Measurements from ENCODE around the gene JAG2. TPM values are rescaled to one million over a fixed set of nuclear protein-coding genes. Genes with fewer than 3 reads are reported as not detected.

The JAG2 gene
- total RNA-seq, 6 experiments from 2014 or later = 1.1 to 3.5 (median 1.2) TPM

DNA sequence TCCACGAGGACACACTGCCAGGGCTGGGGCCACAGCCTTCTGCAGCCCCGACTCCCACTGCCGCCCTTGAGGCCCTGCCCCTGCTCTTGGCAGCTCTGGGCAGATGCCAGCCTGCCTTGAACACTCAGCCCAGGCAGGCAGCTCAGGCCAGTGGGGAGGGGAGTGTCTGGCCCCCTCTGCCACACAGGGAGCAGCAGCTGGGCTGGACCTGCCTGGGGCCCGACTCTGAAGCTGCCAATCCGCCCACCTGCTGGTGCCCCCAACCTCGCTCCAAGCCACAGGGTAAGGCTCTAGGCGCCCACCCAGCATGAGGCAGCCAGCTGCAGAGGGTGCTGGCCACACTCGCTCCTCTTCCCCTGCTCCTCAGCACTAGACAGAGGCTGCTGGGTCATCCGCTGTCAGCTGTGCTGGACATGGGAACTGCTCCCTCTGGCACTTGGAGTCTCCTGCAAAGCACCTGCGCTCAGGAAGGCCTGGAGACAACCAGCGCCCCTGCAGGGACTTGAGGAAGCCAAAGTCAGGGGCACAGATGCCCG lies 37.2 kb upstream of the JAG2 start:
- Histone ChIP-seq H3K4me3 (no peak overlapping the region), H3K4me1 (peaks cover 0 to 22% (median 8%) of the 10 kb centered on the region in 4 donors), H3K27me3 (no peaks in the 10 kb centered on the region), H3K27ac (peak overlapping the region in 1 of 3 donors; percentile 6), H3K36me3 (peaks cover 0 to 8% (median 0%) of the 10 kb centered on the region in 4 donors), H3K9me3 (no peaks in the 10 kb centered on the region)
- intact Hi-C loops (cut with DNase I) = loop anchor here in 1 of 2 donors (10.0 kb wide), 1 partner anchor 79 kb away; no protein-coding TSS in a partner anchor
- DNase-seq (no peak), ATAC-seq (peak in 1 of 4 donors; percentile 10)
- WGBS (ENCODE audit: insufficient coverage, low coverage, low lambda C conversion rate, missing lambda C conversion rate) = 58% methylated on average over 4 of the region's 12 CpGs
- no peak for TF ChIP-seq POLR2A (IDR thresholded peaks at IDR 0.05)
- TF ChIP-seq, protein P1, sequence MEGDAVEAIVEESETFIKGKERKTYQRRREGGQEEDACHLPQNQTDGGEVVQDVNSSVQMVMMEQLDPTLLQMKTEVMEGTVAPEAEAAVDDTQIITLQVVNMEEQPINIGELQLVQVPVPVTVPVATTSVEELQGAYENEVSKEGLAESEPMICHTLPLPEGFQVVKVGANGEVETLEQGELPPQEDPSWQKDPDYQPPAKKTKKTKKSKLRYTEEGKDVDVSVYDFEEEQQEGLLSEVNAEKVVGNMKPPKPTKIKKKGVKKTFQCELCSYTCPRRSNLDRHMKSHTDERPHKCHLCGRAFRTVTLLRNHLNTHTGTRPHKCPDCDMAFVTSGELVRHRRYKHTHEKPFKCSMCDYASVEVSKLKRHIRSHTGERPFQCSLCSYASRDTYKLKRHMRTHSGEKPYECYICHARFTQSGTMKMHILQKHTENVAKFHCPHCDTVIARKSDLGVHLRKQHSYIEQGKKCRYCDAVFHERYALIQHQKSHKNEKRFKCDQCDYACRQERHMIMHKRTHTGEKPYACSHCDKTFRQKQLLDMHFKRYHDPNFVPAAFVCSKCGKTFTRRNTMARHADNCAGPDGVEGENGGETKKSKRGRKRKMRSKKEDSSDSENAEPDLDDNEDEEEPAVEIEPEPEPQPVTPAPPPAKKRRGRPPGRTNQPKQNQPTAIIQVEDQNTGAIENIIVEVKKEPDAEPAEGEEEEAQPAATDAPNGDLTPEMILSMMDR (IDR thresholded peaks at IDR 0.05) = no peak

DNA sequence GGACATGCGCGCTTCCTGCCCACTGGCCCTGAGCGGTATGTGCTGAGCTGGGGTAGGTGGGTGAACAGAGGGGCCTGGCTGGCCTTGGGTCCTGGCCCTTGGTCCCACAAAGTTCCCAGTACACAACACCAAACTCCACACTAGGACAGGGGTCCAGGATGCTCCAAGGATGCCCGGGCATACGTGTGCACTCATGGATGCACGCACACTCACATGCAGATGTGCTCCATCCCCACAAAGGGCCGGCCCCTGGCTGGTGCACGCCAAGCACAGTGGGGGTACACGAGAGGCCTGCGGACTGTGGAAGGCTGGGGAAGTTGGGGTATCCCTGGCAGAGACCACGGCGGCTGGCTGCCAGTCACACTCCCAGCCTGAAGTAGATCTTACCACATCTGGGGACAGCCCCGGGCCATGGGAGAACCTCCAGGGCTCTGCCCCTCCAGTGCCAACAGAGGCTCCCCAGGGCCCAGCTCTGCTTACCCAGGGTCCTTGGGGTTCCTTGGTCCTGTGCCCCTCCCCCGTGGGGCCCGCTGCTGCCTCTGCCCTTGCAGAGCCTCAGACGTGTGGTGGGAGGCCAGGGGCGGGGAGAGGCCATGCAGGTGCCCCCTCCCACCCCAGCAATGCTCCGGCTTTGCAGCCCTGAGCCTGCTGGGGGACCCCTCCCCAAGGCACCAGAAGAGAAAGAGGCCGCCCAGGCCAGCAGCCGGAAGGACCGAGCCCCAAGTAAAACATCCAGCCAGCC lies 36.5 kb upstream of the JAG2 start:
- 53% methylated on average over 3 of the region's 21 CpGs for WGBS (ENCODE audit: insufficient coverage, low coverage, low lambda C conversion rate, missing lambda C conversion rate)
- Histone ChIP-seq H3K4me1 (peaks cover 0 to 22% (median 8%) of the 10 kb centered on the region in 4 donors), H3K36me3 (peaks cover 0 to 8% (median 0%) of the 10 kb centered on the region in 4 donors), H3K27ac (peak overlapping the region in 2 of 3 donors; percentile 6 to 24), H3K9me3 (no peaks in the 10 kb centered on the region), H3K27me3 (no peaks in the 10 kb centered on the region), H3K4me3 (no peak overlapping the region)
- intact Hi-C loops (cut with DNase I) = loop anchor here (5.0 to 10.0 kb wide), 2 partner anchors 80 to 147 kb away; no protein-coding TSS in a partner anchor
- TF ChIP-seq, protein P1 (IDR thresholded peaks at IDR 0.05) = no peak
- no peak for TF ChIP-seq POLR2A (IDR thresholded peaks at IDR 0.05)
- ATAC-seq (peak in 2 of 4 donors; percentile 0 to 4), DNase-seq (peak in 1 of 3 donors; percentile 36)

- no peaks in the 10 kb centered on the region for H3K27me3 ChIP-seq
- intact Hi-C loops (cut with DNase I) = loop anchor here (5.0 to 10.0 kb wide), 2 partner anchors 80 to 148 kb away; no protein-coding TSS in a partner anchor
- no peak overlapping the region for H3K4me3 ChIP-seq
- peaks cover 0 to 1% (median 0%) of the 10 kb centered on the region in 4 donors for H3K36me3 ChIP-seq
- 0% methylated on average over 1 of the region's 24 CpGs for WGBS (ENCODE audit: insufficient coverage, low coverage, low lambda C conversion rate, missing lambda C conversion rate)
- peak overlapping the region in 2 of 3 donors; percentile 24 to 51 for H3K27ac ChIP-seq
- H3K4me1 ChIP-seq = peaks cover 0 to 22% (median 8%) of the 10 kb centered on the region in 4 donors
- H3K9me3 ChIP-seq = no peaks in the 10 kb centered on the region
- ATAC-seq = peak; percentile 80 to 90 (median 86)
- DNase-seq = peak; percentile 93 to 96 (median 96)
- no peak for TF ChIP-seq POLR2A (IDR thresholded peaks at IDR 0.05)
- TF ChIP-seq, protein P1 (IDR thresholded peaks at IDR 0.05) = no peak
These were observed 35.8 kb upstream of the JAG2 start for GRCh38 chr14:105204206-105204930.

GRCh38 chr14:105203701-105204100 lies 35.1 kb upstream of the JAG2 start:
- Histone ChIP-seq H3K4me1 (peaks cover 0 to 22% (median 8%) of the 10 kb centered on the region in 4 donors), H3K27me3 (no peaks in the 10 kb centered on the region), H3K36me3 (no peaks in the 10 kb centered on the region), H3K9me3 (no peaks in the 10 kb centered on the region), H3K4me3 (no peak overlapping the region), H3K27ac (no peak overlapping the region)
- no peak for DNase-seq
- no peak for ATAC-seq
- whole genome bisulfite sequencing (ENCODE audit: insufficient coverage, low coverage, low lambda C conversion rate, missing lambda C conversion rate) = no CpG with 5 or more reads among the region's 6 CpGs
- TF ChIP-seq, protein P1 (IDR thresholded peaks at IDR 0.05) = no peak
- no peak for TF ChIP-seq POLR2A (IDR thresholded peaks at IDR 0.05)
- intact Hi-C loops (cut with DNase I) = loop anchor here (5.0 to 10.0 kb wide), 2 partner anchors 81 to 149 kb away; no protein-coding TSS in a partner anchor
